Loucy (cell line): ENCODE data around the gene TRIM63.

Source experiments
- EZH2phosphoT487 ChIP-seq: fragments of 200-600 bp; IDR thresholded peaks from 2 replicates; pipeline ENCODE4 v1.6.1; 2018; ENCODE audit warnings: antibody characterized with exemption, mild to moderate bottlenecking, moderate library complexity, borderline replicate concordance
- TF ChIP-seq, protein P1 (sequence below): fragments of 200-600 bp; sonication (generic); conservative IDR thresholded peaks from 2 replicates; pipeline ENCODE4 v1.5.1; 2014; ENCODE audit warnings: mild to moderate bottlenecking, antibody characterized with exemption, low read length

DNA sequence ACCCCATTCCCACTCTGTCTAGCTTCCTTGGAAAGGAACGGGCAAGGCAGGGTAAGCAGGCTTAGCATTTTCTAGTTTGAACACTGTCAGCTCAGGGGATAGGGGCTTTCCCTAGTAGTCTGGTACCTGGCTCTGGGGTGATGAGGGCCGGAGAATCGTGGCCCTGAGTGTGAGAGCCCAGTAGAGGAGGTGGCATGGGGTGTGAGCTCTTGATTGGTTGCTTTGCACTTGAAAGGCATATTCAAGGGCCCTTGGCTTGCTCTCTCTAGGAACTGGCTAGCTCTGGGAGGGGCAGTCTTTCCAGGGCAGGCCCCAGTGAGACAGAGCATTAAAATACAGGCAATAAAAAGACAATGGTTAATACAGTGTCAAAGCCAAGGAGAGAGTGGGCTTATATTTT lies 56.6 kb downstream of the TRIM63 start:
- TF ChIP-seq, protein P1, sequence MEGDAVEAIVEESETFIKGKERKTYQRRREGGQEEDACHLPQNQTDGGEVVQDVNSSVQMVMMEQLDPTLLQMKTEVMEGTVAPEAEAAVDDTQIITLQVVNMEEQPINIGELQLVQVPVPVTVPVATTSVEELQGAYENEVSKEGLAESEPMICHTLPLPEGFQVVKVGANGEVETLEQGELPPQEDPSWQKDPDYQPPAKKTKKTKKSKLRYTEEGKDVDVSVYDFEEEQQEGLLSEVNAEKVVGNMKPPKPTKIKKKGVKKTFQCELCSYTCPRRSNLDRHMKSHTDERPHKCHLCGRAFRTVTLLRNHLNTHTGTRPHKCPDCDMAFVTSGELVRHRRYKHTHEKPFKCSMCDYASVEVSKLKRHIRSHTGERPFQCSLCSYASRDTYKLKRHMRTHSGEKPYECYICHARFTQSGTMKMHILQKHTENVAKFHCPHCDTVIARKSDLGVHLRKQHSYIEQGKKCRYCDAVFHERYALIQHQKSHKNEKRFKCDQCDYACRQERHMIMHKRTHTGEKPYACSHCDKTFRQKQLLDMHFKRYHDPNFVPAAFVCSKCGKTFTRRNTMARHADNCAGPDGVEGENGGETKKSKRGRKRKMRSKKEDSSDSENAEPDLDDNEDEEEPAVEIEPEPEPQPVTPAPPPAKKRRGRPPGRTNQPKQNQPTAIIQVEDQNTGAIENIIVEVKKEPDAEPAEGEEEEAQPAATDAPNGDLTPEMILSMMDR, result no peak
- TF ChIP-seq EZH2phosphoT487, result no peak
